ENCODE data around the gene KIF26B.
"Not testable (repeated sequence)": the region's sequence is repeated elsewhere in the genome, so short reads cannot be mapped to it uniquely, and the experiment has no call there.

The KIF26B gene

GRCh38 chr1:245704341-245704740 is 549.6 kb downstream of the KIF26B start:
- no peak for DNase-seq (ENCODE audit: low read depth)

DNA sequence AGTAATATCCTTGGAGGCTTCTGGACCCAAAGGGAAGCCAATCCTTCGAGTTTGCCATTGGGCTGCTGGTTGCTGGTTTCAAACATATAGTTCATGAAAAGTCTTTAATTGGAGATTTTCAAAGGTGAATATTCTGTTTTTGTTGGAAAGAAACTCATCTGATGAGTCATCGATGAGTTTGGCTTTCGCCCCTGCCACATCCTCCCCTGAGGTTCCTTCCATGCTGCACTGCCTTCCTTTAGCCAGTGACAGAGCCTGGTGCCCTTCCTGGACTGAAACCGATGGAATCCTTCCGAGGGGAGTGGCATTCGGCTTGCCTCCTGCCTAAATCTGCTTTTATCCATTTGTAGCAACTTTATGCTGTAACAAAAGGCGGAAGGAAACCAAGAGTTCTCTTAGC is 550.0 kb downstream of the KIF26B start:
- no peak for DNase-seq (ENCODE audit: low read depth)

GRCh38 chr1:245707941-245708340 is 553.2 kb downstream of the KIF26B start:
- DNase-seq (ENCODE audit: low read depth): no peak

- no peak for DNase-seq (ENCODE audit: low read depth)
These were observed 556.4 kb downstream of the KIF26B start for GRCh38 chr1:245710961-245711903.

- not testable (repeated sequence) for DNase-seq (ENCODE audit: low read depth)
These were observed 559.2 kb downstream of the KIF26B start for GRCh38 chr1:245714027-245714426.

- no peak for DNase-seq (ENCODE audit: low read depth)
These were observed 560.5 kb downstream of the KIF26B start for GRCh38 chr1:245715291-245715701.

DNA sequence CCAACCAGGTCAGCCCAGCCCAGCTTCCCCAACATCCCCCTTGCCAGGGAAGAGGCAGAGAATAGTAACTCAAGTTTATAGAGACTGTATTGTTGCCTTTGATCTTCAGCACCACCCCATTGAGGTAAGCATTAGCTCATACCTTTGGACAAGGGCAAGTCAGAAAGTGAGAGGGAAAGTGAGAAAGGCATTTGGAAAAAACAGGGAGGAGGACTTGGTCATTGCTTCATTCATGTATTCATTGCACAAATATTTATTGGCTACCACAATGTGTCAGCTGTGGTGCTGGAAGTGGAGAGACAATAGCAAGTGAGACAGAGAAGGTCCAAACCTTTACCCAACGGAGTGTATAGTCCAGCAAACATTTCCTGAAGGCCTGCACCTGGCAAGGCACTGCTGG is 561.2 kb downstream of the KIF26B start:
- peak; percentile 79 for DNase-seq (ENCODE audit: low read depth)

DNA sequence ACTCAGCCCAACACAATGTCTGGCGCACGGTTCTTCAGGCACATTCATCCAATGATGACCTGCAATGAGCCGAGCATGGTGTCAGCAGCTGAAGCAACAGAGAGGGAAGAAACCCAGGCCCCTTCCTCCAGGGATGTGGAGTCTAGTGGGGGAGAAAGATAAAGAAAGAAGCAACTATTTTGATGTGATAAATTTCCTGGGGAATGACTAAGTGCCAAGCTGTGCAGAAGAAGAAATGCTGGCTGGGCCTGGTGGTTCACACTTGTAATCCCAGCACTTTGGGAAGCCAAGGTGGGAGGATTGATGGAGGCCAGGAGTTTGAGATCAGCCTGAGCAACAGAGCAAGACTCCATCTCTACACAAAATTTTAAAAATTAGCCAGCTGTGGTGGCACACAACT is 561.8 kb downstream of the KIF26B start:
- DNase-seq (ENCODE audit: low read depth): no peak

DNA sequence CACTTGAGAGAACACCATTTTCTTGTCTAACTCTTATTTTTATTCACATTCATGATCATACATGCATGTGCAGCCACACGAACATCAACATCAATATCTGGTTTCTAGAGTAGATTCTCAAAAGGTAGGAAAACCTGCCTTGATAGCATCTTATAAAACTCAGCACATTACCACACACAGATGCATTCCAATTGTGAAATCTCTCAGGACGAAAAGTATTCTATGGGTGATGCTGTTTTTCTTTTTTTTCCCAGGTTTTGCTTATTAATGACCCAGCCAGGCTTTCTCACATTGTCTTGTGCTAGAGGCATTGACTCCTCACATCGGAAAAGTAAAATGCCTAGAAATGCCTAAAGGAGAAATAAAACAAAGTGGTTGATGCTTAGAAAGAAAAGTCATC is 562.8 kb downstream of the KIF26B start:
- DNase-seq (ENCODE audit: low read depth): no peak

DNA sequence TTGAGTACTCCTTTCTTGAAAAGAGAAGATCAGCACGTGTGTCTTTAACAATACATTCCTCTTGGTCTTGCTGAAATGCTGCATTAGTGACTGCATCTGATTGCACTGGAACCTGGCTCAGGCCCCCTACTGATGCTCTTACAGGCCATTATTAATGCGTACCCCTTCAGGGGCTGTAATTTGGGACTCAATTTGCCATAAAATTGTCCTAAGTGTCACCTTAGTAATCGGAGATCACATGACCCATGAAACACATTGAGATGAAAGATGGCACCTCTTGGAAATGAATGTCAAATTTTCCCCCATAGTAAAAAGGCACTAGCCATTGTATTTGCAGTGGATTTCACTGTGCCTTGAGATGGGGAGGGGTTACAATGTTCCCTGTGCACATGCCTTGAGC is 563.3 kb downstream of the KIF26B start:
- no peak for DNase-seq (ENCODE audit: low read depth)

- no peak for DNase-seq (ENCODE audit: low read depth)
These were observed 564.2 kb downstream of the KIF26B start for GRCh38 chr1:245718951-245719350.

DNA sequence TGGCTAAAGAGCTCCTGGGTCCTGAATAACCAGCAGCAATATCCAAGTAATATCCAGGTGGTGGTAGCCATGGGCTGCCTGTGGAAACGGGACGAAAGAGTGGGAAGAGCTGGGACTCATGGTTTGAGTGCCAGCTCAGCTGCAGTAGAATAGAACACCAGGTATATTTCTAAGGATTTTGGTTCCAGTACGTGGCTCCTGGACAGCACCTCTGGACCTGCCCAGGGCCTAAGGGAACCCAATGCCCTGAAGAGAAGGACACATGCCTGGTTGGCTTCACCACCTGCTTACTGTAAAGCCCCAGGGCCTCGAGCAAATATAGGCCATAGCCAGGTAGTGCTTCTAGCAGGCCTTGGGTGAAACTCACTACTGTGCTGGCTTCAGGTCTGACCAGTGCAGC is 566.7 kb downstream of the KIF26B start:
- DNase-seq (ENCODE audit: low read depth): no peak

GRCh38 chr1:245728035-245728434 is 573.2 kb downstream of the KIF26B start:
- DNase-seq (ENCODE audit: low read depth): not testable (repeated sequence)

DNA sequence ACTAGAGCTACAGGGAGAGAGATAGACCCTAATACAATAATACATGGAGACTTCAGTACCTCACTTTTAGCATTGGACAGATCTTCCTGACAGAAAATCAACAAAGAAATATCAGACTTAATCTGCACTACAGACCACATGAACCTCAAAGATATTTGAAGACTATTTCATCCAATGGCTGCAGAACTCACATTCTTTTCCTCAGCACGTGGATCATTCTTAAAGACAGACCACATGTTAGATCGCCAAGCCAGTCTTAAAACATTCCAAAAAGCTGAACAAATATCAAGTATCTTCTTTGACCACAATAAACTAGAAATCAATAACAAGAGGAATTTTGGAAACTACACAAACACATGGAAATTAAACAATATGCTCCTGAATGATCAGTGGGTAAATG is 576.0 kb downstream of the KIF26B start:
- no peak for DNase-seq (ENCODE audit: low read depth)

DNA sequence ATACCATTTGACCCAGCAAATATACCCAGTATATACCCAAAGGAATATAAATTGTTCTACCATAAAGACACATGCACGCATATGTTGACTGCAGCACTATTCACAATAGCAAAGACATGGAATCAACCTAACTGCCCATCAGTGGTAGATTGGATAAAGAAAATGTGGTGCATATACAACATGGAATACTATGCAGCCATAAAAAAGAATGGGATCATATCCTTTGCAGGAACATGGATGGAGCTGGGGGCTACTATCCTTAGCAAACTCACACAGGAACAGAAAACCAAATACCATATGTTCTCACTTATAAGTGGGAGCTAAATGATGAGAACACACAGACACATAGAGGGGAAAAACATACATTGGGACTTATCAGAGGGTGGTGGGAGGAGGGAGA is 585.6 kb downstream of the KIF26B start:
- DNase-seq (ENCODE audit: low read depth): not testable (repeated sequence)

DNA sequence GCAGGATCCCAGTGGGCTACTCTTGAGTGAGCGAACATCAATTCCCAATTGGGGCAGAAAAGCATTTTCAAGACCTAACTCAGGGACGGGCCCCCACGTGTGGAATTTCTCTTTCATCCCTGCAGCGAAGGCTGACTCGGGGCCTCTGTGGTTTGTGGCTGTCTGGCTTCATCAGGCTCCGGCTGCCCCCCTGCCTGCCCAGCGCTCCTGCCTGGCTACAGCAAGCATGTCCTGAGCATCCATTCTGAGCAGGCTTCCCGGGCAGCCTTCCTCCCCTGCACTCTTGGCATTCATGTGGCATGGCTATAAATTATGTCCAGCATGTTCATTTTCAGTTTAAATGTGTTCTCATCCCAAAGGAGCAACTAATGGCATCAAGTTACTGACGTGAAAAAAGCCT is 588.1 kb downstream of the KIF26B start:
- no peak for DNase-seq (ENCODE audit: low read depth)

GRCh38 chr1:245748240-245748639 is 593.5 kb downstream of the KIF26B start:
- no peak for DNase-seq (ENCODE audit: low read depth)

- no peak for DNase-seq (ENCODE audit: low read depth)
These were observed 593.9 kb downstream of the KIF26B start for GRCh38 chr1:245748646-245749045.

DNA sequence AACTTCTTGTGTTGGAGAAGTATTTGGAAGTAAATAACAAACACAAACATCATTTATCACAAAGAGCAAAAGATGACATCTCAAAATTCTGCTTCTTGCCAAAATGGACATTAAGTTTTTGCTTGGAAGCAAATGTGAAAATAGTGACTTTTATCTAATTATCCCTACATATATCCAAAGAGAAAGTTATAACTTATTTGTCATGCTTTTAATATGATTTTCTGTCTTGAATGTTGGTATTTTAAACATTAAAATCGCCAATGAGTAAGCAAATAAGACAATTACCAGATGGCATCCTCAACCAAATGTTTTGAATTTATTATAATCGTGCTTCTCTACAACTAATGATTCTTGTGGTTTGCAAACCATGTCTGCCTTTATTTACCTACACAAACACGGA is 594.3 kb downstream of the KIF26B start:
- no peak for DNase-seq (ENCODE audit: low read depth)

DNA sequence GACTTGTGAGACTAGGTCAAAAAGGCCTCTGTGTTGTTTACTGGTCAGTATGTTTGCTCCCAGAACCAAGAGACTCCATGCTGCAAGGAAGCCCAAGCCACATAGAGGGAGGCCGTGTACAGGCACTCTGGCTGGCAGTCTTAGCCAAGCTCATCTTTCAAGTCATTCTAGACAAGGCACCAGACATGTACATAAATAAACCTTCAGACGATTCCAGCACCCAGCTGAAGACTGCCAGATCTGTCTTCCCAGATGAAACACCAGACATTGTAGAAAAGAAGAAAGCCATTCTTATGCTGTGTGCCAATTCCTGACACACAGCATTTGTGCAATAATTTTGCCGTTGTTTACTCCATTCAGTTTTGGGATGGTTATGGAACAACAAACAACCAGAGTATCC is 595.5 kb downstream of the KIF26B start:
- no peak for DNase-seq (ENCODE audit: low read depth)

DNA sequence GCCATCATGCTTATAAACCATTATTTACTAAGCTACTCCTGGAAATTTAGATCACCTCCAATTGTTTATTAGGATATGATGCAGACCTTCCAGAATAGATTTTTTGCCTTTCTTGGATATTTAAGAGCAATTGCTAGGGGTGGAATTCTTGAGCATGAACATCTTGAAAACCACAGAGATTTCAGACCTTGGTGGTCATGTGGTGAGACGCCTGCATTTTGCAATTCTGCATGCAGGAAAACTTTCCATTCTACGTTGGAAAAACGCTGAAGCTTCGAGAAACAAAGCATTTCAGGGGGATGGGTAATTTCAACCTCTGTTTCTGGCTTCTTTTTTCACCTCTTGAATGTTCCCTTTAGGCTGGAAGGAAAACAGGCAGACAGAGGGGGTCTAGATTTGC is 596.3 kb downstream of the KIF26B start:
- peak; percentile 49 for DNase-seq (ENCODE audit: low read depth)

DNA sequence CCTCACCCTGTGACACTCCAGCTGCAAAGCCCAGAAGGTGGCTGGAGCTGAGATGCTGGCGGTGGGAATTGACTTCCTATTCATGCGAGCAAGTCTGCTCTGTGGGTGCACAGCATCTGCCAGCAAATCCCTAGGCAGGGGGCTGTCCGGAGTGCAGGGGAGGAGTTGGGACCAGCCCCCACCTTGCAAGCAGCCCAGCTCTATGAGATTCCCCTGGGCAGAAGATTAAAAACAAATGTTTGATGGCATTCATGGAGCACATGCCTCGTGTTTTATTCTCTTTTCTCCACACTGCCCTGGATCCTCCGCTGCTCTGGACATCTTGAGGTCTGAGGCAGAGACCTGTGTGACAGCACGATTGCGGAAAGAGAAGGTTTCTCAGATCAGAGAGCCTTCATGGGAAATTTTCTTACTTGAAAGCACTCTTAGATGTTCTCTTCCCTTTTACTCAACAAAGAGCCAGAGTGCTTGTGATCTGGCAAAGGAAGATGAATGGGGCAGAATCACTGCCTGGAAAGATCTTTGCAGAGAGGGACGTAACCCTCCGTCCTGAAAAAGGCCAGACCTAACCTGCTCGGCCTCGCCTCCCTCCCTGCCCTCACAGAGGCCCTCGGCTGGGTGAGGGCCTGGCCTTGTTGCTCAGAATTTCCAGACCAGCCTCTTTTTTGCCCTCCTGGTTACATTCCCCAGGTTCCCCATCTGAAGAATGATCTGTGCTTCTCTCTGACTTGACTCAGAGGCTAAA is 597.1 kb downstream of the KIF26B start:
- DNase-seq (ENCODE audit: low read depth): no peak

GRCh38 chr1:245752561-245752960 is 597.8 kb downstream of the KIF26B start:
- no peak for DNase-seq (ENCODE audit: low read depth)

Measured in GM04503 (cell line).